Stimulated activated CD8-positive, alpha-beta memory T cell treated with anti-CD3 and anti-CD28 coated beads, Interleukin-12 subunit alpha, Interleukin-12 subunit beta, amount 100 ng/mL, for 24 hours (primary cell): ENCODE measurements around the gene SMC5.
"Not testable (repeated sequence)": the region's sequence is repeated elsewhere in the genome, so short reads cannot be mapped to it uniquely, and the experiment has no call there.

Source experiments
- DNase-seq: peaks from one replicate; pipeline ENCODE4 v3.0.0-alpha.2; 2020; ENCODE audit errors: extremely low read depth

Gene SMC5

DNA sequence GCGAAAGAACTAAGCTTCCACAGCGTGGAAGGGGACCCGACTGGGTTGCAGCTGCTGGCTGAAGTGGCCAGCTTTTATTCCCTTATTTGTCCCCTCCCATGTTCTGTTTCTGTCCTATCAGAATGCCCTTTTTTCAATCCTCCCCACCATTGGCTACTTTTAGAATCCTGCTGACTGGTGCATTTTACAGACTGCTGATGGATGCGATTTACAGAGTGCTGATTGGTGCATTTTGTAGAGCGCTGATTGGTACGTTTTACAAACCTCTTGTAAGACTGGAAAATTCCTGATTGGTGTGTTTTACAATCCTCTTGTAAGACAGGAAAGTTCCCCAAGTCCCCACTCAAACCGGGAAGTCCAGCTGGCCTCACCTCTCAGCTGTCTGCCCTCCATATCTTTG, 105.0 kb downstream of the SMC5 start:
- DNase-seq: no peak

DNA sequence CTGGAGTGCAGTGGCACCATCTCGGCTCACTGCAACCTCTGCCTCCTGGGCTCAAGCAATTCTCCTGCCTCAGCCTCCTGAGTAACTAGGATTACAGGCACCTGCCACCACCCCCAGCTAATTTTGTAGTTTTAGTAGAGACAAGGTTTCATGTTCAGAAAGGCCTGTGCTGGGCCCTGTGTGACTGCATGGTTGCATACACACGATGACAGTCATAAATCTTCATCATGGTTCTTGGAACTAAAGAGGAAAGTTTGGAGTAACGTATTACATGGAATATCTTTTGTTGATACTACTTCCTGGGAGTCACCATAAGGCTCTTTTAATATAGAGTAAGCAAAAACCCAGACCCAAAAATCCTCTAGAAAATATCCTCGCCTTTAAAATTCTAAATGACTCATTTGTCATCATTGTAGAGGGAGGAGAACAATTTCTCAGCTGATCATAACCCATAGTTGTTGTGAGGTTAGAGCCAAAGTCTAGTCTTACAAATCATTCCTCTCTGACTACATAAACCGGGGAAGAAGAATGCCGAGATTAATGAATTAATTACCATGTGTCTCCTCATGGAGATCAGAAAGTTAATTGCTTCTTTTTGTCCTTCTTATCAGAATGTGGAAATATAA, 108.6 kb downstream of the SMC5 start:
- DNase-seq: no peak

DNA sequence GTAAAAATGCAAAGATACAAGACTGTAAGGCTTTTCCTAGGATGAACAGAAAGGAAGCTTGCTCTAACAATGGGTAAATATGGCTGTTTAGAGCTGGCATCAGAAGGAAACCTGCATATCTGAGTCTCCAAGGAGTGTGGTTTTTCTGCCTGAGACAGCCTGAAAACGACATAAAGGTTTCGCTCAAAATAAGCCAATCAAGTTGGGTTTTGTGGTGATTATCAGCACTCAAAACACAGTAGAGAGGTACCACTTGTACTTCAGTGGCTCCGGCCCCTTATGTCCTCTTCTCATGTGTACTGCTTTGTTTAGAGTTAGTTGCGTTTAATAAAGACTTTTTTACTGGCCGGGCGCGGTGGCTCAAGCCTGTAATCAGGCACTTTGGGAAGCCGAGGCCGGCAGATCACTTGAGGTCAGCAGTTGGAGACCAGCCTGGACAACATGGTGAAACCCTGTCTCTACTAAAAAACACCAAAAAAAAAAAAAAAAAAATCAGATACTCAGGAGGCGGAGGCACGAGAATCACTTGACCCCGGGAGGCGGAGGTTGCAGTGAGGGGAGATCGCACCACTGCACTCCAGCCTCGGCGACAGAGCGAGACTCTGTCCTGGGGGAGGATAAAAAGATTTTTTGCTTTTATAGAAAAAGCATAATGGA, 116.3 kb downstream of the SMC5 start:
- DNase-seq: no peak

DNA sequence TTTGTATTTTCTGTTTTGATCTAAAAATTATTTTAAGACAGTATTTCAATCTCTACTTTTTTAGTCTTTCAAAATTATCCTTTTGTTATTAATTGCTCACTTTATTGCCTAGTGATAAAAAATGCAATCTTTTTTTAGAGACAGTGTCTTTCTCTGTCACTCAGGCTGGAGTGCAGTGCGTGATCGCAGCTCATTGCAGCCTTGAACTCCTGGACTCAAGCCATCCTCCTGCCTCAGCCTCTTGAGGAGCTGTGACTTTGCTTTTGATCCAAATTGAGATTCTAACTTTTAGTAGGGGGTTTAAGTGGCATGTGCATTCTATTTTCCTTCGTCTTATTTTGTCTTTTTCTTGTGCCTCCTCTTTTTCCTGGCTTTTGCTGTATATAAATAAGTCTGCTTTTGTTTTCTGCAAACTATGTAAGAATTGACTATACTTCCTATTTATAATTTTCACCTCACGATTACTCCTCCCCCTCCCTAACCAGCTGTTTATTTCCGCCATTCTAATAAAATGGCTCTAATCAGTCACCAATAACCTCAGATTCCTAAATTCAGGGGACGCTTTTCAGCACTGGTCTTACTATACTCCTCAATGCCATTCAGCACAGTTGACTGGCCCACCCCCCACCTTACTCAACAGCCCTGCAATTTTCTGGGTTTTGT, 123.4 kb downstream of the SMC5 start:
- DNase-seq: no peak

DNA sequence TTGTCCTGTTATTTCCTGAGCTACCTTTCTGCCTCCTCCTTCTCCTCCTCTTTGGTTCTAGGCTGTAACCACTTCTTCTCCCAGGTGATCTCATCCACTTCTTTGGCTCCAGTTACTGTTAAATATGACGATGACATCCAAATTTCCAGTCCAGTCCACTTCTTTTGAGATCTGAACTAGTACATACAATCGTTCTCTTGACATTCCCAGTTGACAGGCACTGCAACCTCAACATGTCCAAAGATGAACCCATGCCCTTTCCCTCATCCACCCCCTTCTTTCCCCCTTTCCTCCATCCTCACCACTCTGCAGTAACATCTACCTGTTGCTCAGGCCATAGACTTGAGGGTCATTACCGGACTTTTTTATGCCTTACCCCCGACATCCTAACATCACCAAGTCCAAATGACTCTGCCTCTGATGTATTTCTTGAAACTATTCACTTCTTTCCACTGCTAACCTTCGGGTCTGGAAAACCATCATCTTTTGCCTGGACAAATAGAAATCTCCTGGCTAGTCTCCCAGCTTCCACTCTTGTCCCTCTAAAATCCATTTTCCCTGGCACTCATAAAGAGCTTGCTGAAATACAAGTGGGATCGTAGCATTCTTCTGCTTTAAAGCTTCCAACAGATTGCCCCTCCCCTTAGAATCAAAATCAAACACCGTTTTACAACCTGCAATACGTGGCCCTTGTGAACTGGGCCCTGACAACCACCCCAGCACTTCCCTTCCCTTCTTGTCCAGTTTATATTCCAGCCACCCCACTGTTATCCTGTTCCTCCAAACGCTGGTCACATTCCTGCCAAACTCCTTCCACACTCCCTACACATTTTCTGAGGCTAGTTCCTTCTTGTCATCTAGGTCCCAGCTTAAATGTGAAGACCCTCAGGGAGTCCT, 124.2 kb downstream of the SMC5 start:
- no peak for DNase-seq

GRCh38 chr9:70385426-70385825, 126.6 kb downstream of the SMC5 start:
- no peak for DNase-seq

- DNase-seq: no peak
Observed at GRCh38 chr9:70387663-70388062, 128.9 kb downstream of the SMC5 start.

DNA sequence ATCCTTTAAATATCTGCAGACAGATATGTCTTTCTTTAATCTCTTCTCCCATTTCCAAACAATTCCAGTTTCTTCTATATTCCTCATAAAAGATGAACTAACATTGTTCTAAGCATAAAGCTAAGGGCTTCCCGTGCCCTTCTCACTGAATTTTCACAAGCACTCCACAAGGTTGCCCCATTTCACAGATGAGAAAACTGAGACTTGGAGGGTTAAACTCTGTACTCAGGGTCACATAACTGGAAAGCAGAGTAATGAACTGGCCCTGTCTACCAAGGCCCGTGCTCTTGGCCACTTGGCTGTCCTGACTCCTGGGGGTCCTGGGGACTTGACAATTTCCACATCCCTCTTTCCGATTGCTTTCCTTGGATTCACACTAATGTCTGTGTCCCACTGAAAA, 130.4 kb downstream of the SMC5 start:
- no peak for DNase-seq

DNA sequence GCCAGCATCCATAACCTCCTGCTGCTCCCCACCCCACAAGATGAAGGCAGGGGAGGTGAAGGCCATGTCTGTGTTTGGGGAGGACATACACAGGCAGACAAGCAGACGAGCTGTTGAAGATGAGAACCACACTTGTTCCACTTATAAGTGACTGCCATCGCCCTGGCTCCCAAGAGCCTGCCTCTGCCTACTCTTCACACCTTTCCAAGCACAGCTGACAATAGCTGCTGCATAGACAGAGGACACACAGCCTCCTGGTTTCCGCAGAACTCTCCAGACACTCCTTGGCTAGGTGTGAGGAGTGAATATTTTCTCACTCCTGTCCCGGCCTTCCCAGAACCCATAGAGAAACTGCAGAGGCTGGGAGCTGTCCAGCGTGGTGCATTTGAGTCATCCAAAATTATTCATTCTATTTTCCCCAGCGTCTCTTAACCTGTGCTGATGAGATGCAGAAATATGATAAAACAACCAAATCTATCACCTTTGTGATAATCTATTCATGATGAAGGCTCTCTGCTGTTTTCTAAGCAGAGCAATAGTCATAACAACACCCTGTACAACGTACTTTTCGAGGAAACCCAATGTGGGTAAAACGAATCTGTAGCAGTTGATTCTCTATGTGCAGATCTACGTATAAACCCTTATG, 131.0 kb downstream of the SMC5 start:
- DNase-seq: no peak

- no peak for DNase-seq
Observed at GRCh38 chr9:70390933-70391341, 132.2 kb downstream of the SMC5 start.

DNA sequence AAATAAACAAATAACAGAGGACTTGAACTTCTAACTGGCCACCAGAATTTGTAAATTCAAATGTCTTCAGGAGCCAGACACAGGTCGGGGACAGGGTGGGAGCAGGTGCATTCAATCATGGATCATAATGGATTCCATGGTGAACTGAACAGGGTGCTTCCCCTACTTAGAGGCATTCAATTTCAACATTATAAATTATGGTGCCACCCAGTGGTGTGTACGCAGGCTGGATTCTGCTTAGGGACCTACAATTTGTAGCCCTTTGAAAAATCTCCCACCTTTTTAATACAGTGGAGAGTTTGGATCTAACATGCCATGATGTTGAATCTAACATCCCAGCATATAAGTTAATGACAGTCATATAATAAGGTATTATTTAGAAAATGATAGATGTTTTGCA, 133.4 kb downstream of the SMC5 start:
- DNase-seq: no peak

GRCh38 chr9:70392850-70393249, 134.1 kb downstream of the SMC5 start:
- no peak for DNase-seq

GRCh38 chr9:70395652-70396051, 136.9 kb downstream of the SMC5 start:
- DNase-seq: no peak

- DNase-seq: no peak
Observed at GRCh38 chr9:70398145-70398556, 139.4 kb downstream of the SMC5 start.

- no peak for DNase-seq
Observed at GRCh38 chr9:70399141-70399540, 140.4 kb downstream of the SMC5 start.

DNA sequence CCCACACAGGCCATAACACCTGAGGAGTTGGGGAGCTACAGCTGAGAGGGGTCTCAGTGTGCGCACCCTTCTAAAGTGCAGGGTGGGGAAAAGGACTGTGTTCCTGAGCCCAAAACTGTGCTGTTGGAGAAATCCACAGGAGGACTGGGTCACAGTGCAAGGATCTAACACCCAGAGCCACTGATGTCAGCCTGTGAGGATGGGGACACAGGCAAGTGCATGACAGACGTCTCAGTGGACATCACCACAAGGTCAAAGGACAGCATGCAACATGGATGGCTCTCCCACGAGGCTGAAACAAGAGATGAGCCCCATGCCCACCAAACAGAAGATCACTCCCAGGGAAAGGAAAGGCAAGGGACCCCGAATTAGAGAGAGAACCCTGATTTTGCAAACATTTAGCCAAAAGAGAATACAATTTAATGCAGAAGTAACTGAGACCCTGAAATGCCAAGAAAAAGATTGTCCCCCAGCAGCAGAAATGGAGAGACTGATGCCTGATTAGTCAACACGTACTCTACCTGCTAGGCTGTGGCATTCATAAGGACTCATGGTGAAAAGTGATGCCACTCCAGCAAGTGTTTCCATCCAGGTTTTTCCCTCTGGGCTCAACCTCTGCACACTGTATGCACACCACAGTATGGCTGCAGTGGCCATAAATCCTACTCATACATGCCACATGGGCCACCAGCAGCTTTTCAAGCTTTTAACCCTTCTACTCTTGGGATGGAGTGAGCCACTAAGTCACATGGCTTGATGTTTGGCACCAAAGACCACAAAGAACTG, 141.5 kb downstream of the SMC5 start:
- DNase-seq: no peak

DNA sequence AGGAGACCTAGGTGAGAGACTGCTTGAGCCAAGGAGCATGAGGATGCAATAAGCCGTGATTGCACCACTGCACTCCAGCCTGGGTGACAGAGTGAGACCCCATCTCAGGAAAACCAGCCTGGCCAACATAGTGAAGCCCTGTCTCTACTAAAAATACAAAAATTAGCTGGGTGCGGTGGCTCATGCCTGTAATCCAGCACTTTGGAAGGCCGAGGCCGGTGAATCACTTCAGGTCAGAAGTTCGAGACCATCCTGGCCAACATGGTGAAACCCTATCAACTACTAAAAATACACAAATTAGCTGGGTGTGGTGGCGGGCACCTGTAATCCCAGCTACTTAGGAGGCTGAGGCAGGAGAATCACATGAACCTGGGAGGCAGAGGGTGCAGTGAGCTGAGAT, 142.5 kb downstream of the SMC5 start:
- DNase-seq: not testable (repeated sequence)

DNA sequence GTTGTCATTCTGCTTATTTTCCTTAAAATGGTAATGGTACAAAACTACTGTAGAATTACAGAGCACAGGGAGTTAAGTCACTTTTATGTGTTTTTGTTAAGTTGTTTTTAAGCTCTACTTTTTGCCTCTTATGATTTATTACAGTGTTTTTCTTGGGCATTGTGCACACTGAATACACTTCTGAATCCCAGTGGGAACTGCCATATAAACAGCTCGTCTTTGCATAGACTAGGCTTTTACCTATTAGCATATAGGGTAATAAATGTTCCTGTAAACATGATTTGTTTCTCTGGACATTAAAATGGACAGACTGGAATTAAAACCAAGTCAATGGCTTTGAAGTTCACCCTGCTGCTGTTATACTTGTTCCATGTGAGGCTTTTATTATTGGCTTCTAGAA, 143.4 kb downstream of the SMC5 start:
- no peak for DNase-seq

GRCh38 chr9:70403166-70403565, 144.4 kb downstream of the SMC5 start:
- DNase-seq: no peak

DNA sequence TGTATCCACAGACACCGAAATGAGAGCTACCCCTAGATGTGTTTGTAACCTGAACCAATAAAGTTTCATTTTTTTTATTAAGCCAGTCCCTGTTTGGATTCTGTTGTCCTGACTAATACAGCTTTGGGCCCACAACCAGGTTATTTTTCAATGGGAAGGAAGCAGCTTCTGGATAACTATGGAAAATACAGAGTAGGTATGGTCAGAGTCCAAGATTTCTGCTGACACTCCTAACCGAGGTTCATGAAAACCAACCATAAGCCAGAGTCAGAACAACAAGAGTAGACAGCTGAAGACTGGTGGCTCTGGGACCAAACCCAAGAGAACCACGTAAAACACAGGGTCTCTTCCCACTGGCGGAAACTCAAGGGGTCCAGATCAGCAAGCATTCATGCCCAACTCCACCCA, 144.8 kb downstream of the SMC5 start:
- DNase-seq: no peak

GRCh38 chr9:70404261-70404660, 145.5 kb downstream of the SMC5 start:
- no peak for DNase-seq
